Brain pericyte (primary cell): ENCODE results near the gene CROCC2.

Source experiments
- DNase-seq: peaks from one replicate; pipeline ENCODE4 v3.0.0-alpha.2; 2012; ENCODE audit warnings: low read depth, low spot score

Gene CROCC2

DNA sequence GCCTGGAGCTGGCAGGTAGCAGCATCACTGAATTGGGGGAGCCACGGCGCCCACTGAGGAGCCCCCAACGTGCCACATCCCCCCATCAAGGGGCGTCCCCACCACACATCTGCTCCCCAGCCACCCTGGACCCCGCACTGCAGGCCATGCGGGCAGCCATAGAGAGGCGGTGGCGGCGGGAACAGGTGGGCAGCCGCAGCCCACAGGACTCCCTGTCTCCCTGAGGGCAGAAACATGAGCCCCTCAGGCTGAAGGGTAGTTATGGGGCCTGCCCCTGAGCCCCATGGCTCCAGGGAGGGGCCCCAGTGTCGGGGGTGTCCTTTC lies 26.6 kb downstream of the CROCC2 start:
- DNase-seq: no peak

DNA sequence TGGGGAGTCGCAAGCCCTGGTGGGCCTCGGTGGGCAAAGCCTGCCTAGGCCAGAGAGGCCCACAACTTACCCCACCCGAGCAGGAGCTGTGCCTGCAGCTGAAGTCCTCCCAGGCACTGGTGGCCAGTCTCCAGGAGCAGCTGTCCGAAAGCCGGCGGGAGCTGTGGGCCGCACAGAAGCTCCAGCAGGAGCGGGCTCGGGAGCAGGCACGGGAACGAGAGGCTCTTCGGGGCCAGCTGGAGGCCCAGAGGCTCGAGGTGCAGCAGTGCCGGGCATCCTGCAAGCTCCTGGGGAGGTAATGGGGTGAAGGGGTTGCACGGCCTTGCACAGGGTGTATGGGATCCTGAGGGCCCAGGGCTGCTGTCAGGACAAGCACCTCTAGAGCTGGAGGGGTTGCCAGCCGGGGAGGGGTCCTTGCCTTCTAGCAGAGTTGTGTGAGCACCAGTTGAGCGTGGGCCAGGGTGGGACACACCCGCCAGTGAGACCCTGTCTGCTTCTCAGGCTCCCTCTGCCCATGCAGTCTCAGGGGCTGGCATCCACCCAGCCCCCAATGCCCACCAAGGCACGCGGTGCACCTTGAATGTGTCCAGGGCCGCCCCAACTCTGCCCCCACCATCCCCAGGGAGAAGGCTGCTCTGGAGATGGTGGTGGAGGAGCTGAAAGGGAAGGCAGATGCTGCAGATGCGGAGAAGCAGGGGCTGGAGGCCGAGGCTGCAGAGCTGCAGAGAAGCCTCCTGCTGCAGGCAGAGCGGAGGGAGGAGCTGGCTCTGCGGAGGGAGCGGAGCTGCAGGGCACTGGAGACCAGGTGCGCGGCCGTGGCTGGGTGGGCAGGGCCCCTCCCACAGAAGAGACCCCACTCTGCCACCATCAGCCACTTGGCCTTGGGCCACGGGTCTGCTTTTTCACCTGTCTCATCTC lies 27.2 kb downstream of the CROCC2 start:
- no peak for DNase-seq

DNA sequence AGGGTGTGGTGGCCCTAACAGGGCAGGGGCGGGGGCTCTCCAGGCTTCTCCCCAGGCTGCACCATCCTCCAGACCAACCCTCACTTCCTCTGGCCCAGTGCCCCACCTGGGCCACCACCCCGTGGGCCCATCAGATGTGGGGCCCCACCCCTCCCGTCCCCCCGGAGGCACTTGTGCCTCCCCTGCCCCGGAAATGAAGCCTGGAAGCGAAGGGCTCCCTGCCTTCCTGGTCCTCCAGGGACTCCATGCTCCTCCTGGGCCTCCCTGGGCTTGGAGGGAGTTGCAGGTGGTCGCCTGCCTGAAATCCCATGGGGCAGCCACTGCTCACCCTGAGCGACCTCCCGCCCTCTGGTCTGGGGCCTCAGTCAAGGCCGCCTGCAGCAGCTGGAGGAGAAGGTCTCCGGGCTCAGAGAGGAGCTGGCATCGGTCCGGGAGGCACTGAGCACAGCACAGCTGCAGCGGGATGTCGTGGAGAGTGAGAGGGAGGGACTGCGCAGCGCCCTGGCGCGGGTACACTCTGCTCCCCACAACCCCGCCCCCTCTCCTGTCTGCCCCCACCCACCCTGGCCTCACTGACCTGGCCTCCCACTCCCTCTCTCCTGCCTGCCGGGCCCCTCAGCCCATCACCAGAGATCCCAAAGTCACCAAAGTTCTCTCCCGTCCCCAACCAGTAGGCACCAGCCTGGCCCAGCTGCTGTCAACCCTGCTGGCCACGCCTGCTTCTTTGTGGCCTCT lies 28.0 kb downstream of the CROCC2 start:
- DNase-seq: no peak

DNA sequence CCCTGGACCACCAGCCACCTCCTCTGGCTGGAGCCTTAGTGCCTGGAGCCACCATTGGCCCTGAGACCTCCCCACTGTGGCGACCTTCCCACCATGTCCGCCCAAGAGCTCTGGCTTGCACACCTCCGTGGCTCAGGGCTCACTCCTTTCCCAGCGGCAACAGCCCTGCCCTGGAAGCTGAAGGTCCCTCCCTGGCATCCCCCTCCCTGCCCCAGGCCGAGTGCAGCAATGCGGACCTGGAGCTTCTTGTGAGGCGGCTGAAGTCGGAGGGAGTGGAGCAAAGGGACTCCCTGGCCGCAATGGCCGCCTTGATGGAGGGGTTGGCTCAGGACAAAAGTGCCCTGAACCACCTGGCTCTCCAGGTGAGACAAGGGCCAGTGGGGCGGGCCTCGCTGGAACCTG lies 28.6 kb downstream of the CROCC2 start:
- DNase-seq: no peak

DNA sequence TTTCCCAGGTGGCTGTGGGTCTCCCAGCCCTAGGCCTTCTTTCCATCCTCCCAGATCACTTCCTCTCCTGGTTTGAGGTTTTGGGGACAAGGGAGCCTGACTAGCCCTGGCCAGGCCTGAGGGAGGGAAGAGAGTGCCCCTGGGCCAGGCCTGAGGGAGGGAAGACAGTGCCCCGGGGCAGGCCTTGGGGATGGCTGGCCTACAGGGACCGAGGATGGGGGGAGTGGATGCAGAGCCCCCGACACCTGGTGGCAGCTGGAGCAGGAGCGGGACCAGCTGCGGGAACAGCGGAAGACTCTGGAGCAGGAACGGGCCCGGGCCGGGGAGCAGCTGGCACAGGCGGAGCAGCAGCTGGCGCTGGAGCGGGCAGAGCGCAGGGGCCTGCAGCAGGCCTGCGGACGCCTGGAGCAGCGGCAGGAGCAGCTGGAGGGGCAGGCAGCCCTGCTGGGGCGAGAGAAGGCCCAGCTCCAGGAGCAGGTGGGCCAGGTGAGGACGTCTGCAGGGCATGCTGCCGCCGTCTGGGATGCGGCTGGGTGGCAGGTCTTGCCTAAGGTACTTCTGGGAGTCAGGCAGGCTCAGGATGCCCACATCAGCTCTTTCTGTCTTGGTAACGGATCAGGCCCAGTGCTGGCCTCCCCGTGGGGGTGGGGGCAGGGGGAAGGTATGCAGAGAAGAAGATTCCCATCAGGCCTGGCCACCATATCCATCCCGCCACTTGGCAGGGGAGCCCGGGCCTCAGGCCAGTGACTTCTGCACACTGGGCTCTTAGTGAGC lies 29.2 kb downstream of the CROCC2 start:
- DNase-seq: no peak

DNA sequence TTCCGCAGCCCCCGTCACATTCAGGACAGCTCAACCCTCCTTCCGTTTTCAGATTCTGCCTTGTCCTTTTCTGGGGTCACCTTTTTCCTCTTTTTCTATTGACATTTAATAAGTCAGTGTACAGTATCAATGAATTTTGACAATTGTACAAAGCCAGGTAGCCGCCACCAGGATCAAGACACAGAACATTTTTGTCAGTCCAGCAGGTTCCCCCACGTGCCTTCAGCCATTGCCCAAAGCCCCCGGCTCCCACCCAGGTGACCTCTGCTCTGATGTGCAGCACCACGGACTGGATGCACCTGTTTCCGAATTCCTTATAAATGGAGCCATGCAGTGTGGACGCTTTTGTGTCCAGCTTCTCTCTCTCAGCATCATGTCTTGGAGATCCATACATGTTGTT lies 30.0 kb downstream of the CROCC2 start:
- no peak for DNase-seq

DNA sequence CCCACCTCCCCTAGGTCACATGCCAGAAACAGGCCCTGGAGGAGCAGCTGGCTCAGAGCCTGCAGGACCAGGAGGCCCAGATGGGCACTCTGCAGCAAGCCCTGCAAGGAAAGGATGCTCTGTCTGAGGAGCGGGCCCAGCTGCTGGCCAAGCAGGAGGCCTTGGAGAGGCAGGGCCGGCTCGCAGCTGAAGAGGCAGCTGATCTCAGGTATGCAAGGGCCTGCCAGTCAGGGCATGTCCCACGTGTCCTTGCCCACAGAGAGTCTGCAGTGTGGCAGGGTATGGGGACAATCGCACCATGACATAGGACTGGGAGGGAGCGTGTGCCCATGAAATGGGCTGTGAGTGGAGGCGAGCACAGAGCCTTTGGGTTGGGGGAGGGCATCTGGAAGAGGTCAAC lies 39.9 kb downstream of the CROCC2 start:
- DNase-seq: no peak

DNA sequence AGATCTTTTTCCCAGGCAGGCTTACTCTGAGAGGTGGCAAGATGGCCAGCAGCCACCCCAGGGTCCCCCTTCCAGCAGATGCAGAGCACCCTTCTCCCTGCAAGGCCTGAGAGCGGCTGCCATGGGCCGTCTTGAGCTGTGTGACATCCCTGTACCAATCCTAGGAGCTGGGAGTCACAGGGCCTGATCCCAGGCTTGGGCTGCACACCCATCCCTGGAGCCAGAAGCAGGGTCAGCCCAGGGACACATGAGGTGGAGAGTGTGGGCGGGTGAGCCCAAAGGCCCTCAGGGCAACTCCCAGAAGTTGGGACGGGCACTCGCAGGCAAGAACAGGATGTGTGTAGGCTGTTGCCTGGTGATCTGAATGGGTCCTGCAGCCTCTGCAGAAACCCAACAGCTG lies 40.5 kb downstream of the CROCC2 start:
- no peak for DNase-seq

DNA sequence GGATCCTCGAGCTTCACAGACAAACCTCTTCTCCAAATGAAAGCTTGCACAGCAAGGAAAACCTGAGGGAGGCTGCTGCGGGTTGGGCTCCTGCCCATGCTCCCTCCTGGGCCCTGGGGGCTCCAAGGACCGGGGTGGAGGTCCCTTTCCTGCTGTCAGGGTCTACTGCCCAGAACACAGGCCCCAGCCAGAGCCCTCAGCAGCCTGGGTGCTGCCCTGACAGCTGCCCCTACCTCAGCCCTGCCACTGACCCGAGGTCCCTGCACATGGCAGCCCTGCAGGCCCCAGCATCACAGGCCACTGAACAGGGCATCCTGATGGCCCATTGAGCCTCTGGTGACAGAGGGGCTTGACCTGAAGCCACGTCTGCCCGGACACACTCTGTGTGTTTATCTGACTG lies 41.0 kb downstream of the CROCC2 start:
- DNase-seq: no peak

DNA sequence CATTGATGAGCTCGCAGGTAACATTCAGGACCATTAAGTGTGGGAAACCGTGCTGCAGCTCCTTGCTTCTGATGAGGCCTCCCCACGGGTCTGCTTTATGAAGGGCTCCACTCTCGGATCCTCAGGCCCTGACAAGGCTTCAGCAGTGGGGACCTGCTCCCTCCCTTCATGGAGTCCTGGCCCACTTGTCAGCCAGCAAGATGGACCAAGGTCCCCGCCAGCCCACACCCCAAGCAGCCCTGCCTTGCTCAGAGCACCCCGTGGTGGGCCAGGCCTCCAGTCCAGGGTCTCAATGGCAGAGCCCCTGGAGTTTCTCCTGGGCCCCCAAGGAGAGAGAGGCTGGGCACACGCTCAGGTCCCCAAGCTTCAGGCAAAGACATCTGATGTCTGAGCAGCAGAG lies 41.5 kb downstream of the CROCC2 start:
- DNase-seq: no peak

DNA sequence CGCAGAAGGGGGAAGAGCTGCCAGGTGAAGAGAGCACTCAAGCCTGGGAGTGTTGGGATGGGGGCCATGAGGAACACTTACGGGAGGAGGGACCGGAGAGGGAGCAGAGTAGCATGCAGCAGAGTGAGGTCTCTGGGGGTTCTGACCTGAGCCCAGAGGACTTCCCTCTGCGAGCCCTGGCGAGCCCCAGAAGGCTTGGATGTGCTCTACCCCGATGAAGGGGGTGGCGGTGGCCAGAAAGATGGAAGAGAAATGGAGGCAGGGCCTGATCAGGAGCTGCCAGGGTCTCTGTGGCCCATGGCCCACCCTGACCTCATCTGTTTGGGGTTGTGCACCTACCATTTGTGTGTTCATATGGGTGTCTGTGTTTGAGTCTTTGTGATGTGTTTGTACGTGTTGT lies 42.0 kb downstream of the CROCC2 start:
- no peak for DNase-seq

DNA sequence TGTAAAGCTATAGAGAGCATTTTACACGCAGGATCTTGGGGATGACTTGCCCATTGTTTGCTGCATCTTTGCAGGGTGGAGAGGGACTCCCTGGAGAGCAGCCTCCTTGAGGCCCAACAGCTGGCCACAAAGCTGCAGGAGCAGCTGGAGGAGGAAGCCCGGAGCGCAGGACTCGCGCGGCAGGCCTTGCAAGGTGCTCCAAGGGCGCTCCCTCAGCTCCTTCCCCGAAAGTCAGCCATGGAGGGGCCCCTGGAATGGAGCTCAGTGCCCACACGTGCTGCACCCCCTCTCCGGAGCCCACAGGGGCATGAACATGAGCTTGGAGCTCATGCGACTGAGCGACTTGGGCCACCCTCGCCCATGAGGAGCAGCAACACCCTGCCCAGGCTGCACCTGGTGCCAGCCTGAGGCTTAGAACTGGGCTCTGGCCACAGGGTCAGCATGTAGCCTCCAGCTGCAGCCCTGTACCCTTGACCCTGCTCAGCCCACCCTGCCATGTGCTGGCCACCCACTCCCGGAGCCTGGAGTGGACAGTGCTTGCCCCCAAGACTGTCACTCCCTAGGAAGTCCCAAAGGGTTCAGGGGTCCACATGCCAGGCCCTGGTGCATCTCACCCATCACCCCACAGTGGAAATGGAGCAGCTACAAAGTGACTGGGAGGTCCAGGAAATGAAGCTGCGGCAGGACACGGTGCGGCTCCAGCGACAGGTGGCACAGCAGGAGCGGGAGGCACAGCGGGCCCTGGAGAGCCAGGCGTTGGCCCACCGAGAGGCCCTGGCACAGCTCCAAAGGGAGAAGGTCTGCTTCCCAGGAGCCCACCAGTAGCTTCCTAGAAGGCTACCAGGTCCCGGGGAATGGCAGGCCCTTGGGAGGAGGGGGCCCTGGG lies 43.0 kb downstream of the CROCC2 start:
- DNase-seq: no peak

DNA sequence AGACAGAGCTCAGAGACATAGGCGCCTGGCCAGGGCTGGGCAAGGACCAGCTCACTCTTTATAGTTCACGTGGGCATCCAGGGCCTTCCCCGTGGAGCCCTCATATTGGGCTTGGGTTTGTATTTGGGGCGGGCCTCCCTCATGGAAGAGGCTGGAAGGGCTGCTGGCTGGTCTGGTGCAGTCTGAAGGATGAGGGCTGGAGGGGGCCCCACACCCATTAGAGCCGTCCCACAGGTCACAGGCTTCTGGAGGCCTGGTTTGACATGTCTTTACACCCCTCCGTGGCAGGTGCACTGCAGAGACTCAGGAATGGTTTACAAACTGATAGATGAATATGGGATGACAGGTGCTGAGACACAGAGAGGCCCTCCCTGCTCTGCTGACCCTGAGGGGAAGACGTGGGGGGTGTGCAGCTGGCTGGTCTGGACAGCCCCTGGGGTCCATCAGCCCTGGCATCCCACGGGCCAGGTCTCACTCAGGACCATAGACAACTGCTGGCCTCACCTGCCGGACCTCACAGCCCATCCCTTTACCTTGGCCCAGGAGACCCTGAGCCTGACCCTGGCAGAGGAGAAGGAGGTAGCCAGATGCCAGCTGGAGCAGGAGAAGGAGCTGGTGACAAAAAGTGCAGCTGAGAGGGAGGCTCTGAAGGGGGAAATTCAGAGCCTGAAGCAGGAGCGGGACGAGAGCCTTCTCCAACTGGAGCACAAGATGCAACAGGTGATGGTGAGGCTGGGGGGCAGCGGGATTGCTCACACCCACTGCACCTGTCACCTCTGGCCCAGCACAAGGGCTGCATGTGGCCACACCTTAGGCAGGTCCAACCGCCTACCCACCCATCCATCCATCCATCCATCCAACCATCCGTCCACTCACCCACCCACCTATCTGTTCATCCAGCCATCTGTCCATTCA lies 43.9 kb downstream of the CROCC2 start:
- DNase-seq: no peak

DNA sequence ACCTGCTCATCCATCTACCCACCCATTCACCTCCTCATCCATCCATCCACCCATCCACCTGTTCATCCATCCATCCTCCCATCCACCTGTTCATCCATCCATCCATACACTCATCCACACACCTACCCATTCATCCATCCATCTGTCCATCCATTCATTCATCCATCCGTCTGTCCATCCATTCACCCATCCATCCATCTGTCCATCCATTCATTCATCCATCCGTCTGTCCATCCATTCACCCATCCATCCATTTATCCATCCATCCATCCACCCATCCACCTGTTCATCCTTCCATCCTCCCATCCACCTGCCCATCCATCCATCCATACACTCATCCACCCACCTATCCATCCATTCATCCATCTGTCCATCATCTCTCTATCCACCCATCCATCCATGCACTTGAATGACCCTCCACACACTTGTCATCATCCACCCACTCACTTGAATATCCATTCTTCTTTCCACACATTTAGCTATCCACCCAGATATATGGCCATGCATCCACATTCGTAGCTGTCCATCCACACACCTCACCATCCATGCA lies 45.0 kb downstream of the CROCC2 start:
- no peak for DNase-seq

DNA sequence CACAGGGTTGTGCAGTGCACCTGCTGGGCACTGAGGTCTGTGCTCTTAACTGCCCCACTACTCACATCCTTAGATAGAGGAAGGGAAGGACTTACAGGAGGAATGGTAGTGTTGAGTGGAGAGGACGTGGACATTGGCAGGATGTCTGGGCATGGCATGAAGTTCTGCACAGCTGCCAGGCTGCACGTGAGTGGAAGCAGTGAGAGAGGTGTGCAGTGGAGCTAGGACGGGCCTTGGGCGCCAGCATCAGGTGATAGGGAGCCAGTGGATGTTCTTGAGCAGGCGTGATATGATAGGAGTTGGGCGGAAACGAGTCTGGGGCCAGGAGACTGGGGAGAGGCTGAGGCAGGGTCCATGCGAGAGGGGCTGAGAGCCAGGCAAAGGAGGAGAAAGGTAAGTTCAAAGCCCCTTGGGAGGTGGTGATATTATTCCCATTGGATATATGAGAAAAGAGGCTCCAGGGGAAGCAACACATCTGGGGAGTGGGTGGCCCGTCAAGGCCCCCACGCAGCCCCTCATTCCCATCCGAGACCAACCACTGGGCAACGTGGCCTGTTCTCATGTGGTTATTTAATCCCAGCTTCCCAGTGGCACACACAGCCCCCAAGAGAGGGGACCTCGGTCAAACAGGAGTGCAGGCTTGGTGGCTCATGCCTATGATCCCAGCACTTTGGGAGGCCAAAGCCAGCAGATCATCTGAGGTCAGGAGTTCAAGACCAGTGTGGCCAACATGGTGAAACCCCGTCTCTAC lies 46.5 kb downstream of the CROCC2 start:
- no peak for DNase-seq

DNA sequence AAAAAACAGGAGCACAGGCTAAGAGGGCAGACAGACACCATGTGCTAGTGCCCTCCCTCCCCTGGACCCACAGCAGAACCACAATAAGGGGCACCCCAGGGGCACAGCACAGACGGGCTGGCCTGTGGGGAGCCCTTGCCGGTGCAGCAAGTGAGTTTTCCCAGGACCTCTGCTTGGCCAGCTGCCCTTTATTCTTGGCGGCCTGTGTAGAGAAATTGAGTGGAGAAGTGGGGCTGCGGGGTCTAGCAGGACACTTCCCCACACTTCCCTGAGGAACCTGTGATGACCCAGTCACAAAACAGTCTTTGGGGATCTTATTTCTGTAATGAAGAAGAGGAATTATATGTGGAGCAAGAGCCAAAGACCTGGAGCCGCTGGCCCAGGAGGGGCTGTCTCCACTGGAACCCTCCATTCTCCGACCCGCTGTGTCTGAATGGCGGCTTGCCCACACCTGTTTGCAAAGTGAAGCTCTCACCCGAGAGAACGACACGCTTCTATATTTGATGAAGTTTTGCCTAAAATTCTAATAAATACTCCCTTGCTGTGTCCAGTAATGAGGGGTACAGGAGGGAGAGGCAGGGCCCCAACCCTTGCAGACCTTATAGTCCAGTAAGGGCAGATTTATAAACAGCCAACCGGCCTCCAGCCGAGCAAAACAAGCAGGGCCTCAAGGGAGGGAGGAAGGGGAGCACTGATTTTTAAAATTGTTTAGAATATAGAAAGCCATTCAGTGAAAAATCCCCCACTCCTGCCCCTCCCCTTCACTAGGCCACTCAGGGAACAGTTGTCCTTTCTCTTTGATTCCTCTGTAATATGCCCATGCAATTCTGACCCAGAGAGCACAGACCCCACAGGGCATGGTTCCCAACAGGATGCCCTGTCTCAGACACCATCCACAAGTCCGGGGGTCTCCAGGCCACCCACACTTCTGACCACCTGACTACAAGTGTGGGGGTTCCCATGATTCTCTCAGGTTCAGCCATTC lies 47.6 kb downstream of the CROCC2 start:
- no peak for DNase-seq

DNA sequence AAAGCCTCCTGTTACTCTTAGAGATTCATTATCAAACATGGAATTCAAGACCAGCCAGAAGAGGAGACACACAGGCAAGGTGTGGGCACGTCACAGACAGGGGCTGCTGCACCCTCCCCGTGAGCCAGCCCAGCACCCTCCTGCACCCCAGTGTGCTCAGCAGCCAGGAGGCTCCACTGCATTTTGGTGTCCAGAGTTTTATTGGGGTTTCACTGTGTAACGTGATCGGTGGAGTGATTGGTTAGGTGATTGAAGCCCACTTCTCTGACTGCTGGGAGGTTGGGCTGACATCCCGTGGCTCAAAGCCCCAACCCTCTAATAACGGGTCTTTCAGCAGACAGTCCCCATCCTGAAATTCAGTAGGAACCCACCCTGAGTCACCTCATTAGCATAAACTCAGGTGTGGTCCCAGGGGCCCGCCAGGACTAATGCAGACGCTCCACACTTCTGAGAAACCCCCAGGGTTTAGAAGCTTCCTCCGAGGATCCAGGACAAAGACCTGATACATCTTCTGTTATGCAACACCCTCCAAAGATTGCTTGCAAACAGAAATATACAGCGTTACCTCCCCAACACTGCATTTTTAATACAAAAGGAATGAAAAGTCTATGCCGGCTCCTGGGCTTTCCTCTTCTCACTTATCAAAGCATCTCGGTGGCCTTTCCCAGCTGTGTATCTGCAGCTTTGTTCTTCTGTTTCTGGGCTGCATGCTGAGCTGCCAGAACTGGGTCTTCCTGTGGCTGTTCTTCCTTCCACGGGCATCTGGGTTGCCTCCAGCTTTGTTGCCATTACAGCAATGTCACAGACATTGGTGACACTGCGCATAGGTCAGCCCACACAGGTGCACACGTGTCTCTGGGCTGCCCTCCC lies 48.5 kb downstream of the CROCC2 start:
- DNase-seq: no peak
